ENCODE data around the gene STK17B.
"Not testable (repeated sequence)": the region's sequence is repeated elsewhere in the genome, so short reads cannot be mapped to it uniquely, and the experiment has no call there.

STK17B gene

GRCh38 chr2:196108604-196109003 lies 62.8 kb downstream of the STK17B start:
- no peak for DNase-seq

GRCh38 chr2:196105951-196106350 lies 65.4 kb downstream of the STK17B start:
- peak; percentile 29 to 57 for DNase-seq

- no peak for DNase-seq
These were observed 67.3 kb downstream of the STK17B start for GRCh38 chr2:196104066-196104465.

- no peak for DNase-seq
These were observed 67.8 kb downstream of the STK17B start for GRCh38 chr2:196103626-196104025.

- no peak for DNase-seq
These were observed 69.9 kb downstream of the STK17B start for GRCh38 chr2:196101325-196101991.

- peak; percentile 16 to 46 for DNase-seq
These were observed 71.5 kb downstream of the STK17B start for GRCh38 chr2:196099916-196100315.

GRCh38 chr2:196097864-196098660 lies 73.3 kb downstream of the STK17B start:
- DNase-seq: no peak

GRCh38 chr2:196096982-196097745 lies 74.2 kb downstream of the STK17B start:
- DNase-seq: no peak

GRCh38 chr2:196096264-196096663 lies 75.1 kb downstream of the STK17B start:
- DNase-seq: no peak

GRCh38 chr2:196089448-196089847 lies 81.9 kb downstream of the STK17B start:
- DNase-seq: not testable (repeated sequence)

GRCh38 chr2:196088203-196088602 lies 83.2 kb downstream of the STK17B start:
- peak; percentile 8 to 14 for DNase-seq

GRCh38 chr2:196086517-196087368 lies 84.6 kb downstream of the STK17B start:
- DNase-seq: no peak

- DNase-seq: no peak
These were observed 87.8 kb downstream of the STK17B start for GRCh38 chr2:196083601-196084000.

Measured in inflammatory macrophage (primary cell).